Measurements from ENCODE around the gene ABCF2. TPM values are rescaled to one million over a fixed set of nuclear protein-coding genes. Genes with fewer than 3 reads are reported as not detected.

The ABCF2 gene
- total and polyA plus RNA-seq, 2 of the 13 experiments (the other 11 are each of a cell fraction or from before 2014, with no cell fraction given) = 16.3 to 42.5 TPM

DNA sequence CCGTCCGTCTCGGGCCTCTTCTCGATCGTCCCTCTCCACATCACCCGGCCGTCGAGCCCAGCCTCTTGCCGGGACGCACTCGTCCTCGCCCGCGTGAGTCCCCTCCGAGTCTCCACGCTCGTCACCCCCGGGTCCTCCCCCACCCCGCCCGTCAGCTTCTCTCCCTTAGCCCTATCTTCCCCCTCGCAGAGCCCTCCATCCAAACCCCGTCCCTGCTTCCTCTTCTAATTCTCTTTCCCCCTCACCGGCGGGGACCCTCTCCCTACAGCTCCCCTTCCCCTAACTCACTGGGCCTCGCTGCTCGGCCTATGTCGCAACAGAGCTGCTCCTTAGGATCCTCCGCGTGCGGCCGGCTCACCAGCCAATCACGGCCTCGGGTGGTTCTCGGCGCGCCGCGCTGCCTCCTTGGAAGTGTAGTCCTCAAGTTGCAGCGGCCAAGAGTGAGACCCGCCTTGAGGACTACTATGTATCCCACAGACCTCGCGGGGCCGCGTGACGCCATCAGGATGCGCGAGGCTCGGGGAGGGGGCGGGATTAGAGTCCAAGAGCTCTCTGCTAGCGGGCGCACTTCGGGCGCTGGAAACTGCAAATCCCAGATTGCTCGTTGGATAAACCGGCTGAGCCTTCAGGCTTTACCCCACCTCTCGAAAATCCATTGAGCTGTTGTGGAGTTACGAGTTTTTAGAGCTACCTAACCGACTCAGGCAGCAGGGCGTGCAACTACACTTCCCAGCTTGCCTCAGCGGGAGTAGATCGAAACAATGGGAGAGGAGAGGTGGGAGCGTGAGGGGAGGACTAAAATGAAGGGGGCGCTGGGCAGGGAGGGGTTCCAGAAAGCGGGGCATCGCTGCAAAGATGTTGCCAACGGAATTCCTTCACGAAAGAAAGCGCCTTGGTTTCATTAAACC, at the start of gene ABCF2 (continued):
- TF ChIP-seq KDM5B (CRISPR knock-in tag; IDR thresholded peaks at IDR 0.05; ENCODE audit: borderline replicate concordance) (peak; percentile 58; the same call in 1 of the 2 replicates), ZNF343 (CRISPR knock-in tag; IDR thresholded peaks at IDR 0.05) (no peak), DMAP1 (CRISPR knock-in tag; IDR thresholded peaks at IDR 0.05) (peak; percentile 82; the same call in 1 of the 2 replicates), CBFB (CRISPR knock-in tag; IDR thresholded peaks at IDR 0.05) (peak; percentile 76), CEBPG (CRISPR knock-in tag; IDR thresholded peaks at IDR 0.05) (peak; percentile 97), KDM5A (IDR thresholded peaks at IDR 0.05; ENCODE audit: borderline replicate concordance, low read length) (peak; percentile 91), ZNF615 (CRISPR knock-in tag; IDR thresholded peaks at IDR 0.05; ENCODE audit: borderline replicate concordance) (0 out of 2 replicates have a peak, but pooled peaks have one; percentile 43), GFI1 (CRISPR knock-in tag; IDR thresholded peaks at IDR 0.05; ENCODE audit: borderline replicate concordance) (peak; percentile 69; the same call in 1 of the 2 replicates), ZNF484 (CRISPR knock-in tag; IDR thresholded peaks at IDR 0.05; ENCODE audit: borderline replicate concordance, low read depth) (no peak)
- TF ChIP-seq, protein P1, sequence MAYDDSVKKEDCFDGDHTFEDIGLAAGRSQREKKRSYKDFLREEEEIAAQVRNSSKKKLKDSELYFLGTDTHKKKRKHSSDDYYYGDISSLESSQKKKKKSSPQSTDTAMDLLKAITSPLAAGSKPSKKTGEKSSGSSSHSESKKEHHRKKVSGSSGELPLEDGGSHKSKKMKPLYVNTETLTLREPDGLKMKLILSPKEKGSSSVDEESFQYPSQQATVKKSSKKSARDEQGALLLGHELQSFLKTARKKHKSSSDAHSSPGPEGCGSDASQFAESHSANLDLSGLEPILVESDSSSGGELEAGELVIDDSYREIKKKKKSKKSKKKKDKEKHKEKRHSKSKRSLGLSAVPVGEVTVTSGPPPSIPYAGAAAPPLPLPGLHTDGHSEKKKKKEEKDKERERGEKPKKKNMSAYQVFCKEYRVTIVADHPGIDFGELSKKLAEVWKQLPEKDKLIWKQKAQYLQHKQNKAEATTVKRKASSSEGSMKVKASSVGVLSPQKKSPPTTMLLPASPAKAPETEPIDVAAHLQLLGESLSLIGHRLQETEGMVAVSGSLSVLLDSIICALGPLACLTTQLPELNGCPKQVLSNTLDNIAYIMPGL (CRISPR knock-in tag; IDR thresholded peaks at IDR 0.05; ENCODE audit: borderline replicate concordance in 1 of 2, low read depth in 1 of 2) = peak; percentile 62 to 63; a peak in 3 of 4 replicates
- TF ChIP-seq, protein P2, sequence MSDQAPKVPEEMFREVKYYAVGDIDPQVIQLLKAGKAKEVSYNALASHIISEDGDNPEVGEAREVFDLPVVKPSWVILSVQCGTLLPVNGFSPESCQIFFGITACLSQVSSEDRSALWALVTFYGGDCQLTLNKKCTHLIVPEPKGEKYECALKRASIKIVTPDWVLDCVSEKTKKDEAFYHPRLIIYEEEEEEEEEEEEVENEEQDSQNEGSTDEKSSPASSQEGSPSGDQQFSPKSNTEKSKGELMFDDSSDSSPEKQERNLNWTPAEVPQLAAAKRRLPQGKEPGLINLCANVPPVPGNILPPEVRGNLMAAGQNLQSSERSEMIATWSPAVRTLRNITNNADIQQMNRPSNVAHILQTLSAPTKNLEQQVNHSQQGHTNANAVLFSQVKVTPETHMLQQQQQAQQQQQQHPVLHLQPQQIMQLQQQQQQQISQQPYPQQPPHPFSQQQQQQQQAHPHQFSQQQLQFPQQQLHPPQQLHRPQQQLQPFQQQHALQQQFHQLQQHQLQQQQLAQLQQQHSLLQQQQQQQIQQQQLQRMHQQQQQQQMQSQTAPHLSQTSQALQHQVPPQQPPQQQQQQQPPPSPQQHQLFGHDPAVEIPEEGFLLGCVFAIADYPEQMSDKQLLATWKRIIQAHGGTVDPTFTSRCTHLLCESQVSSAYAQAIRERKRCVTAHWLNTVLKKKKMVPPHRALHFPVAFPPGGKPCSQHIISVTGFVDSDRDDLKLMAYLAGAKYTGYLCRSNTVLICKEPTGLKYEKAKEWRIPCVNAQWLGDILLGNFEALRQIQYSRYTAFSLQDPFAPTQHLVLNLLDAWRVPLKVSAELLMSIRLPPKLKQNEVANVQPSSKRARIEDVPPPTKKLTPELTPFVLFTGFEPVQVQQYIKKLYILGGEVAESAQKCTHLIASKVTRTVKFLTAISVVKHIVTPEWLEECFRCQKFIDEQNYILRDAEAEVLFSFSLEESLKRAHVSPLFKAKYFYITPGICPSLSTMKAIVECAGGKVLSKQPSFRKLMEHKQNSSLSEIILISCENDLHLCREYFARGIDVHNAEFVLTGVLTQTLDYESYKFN (CRISPR knock-in tag; conservative IDR thresholded peaks at IDR 0.05) = peak; percentile 41; the same call in 1 of the 2 replicates
- TF ChIP-seq, protein P3, sequence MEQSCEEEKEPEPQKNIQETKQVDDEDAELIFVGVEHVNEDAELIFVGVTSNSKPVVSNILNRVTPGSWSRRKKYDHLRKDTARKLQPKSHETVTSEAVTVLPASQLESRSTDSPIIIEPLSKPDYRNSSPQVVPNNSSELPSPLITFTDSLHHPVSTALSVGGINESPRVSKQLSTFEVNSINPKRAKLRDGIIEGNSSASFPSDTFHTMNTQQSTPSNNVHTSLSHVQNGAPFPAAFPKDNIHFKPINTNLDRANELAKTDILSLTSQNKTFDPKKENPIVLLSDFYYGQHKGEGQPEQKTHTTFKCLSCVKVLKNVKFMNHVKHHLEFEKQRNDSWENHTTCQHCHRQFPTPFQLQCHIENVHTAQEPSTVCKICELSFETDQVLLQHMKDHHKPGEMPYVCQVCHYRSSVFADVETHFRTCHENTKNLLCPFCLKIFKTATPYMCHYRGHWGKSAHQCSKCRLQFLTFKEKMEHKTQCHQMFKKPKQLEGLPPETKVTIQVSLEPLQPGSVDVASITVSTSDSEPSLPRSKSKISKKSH (CRISPR knock-in tag; IDR thresholded peaks at IDR 0.05; ENCODE audit: borderline replicate concordance) = no peak; the same call in 1 of the 2 replicates
- TF ChIP-seq, protein P4, sequence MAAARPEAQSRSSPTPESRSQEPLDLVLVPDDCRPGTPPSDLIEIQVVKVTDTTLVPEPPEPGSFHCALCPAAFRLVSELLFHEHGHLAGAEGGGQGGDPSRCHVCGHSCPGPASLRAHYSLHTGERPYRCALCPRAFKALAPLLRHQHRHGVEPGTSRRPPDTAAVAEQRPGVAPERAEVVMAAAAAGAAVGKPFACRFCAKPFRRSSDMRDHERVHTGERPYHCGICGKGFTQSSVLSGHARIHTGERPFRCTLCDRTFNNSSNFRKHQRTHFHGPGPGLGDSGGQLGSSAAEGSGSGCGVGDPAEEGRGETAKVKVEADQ (CRISPR knock-in tag; IDR thresholded peaks at IDR 0.05; ENCODE audit: borderline replicate concordance) = peak; percentile 73; the same call in 1 of the 2 replicates
- TF ChIP-seq, protein P5, sequence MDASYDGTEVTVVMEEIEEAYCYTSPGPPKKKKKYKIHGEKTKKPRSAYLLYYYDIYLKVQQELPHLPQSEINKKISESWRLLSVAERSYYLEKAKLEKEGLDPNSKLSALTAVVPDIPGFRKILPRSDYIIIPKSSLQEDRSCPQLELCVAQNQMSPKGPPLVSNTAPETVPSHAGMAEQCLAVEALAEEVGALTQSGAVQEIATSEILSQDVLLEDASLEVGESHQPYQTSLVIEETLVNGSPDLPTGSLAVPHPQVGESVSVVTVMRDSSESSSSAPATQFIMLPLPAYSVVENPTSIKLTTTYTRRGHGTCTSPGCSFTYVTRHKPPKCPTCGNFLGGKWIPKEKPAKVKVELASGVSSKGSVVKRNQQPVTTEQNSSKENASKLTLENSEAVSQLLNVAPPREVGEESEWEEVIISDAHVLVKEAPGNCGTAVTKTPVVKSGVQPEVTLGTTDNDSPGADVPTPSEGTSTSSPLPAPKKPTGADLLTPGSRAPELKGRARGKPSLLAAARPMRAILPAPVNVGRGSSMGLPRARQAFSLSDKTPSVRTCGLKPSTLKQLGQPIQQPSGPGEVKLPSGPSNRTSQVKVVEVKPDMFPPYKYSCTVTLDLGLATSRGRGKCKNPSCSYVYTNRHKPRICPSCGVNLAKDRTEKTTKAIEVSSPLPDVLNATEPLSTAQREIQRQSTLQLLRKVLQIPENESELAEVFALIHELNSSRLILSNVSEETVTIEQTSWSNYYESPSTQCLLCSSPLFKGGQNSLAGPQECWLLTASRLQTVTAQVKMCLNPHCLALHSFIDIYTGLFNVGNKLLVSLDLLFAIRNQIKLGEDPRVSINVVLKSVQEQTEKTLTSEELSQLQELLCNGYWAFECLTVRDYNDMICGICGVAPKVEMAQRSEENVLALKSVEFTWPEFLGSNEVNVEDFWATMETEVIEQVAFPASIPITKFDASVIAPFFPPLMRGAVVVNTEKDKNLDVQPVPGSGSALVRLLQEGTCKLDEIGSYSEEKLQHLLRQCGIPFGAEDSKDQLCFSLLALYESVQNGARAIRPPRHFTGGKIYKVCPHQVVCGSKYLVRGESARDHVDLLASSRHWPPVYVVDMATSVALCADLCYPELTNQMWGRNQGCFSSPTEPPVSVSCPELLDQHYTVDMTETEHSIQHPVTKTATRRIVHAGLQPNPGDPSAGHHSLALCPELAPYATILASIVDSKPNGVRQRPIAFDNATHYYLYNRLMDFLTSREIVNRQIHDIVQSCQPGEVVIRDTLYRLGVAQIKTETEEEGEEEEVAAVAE (CRISPR knock-in tag; IDR thresholded peaks at IDR 0.05; ENCODE audit: borderline replicate concordance) = peak; percentile 98
